ENCODE results near the gene EDNRA.
"Not testable (repeated sequence)": the region's sequence is repeated elsewhere in the genome, so short reads cannot be mapped to it uniquely, and the experiment has no call there.

Gene EDNRA

DNA sequence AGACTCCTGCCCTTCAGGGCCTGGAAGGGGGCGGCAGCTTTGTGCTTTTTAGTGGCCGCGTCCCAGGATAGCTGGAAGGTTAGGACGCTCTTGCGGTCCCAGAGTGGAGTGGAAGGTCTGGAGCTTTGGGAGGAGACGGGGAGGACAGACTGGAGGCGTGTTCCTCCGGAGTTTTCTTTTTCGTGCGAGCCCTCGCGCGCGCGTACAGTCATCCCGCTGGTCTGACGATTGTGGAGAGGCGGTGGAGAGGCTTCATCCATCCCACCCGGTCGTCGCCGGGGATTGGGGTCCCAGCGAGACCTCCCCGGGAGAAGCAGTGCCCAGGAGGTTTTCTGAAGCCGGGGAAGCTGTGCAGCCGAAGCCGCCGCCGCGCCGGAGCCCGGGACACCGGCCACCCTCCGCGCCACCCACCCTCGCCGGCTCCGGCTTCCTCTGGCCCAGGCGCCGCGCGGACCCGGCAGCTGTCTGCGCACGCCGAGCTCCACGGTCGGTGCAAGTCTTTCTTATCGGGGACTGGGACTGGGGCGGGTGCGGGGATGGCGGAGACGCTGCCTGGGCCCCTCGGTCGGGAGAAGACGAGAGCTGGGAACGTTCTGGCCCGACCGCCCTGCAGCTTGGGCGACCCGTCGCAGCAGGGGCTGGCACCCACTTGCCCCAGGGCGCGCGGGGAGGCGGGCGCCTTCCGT is at the start of gene EDNRA:
Gene EDNRA, plus strand, starts transcription at position 207 of the 686 bp plus-strand sequence. CDS start 4,585 bp downstream, outside the sequence.
- peak; percentile 73 for DNase-seq (ENCODE audit: low spot score)

DNA sequence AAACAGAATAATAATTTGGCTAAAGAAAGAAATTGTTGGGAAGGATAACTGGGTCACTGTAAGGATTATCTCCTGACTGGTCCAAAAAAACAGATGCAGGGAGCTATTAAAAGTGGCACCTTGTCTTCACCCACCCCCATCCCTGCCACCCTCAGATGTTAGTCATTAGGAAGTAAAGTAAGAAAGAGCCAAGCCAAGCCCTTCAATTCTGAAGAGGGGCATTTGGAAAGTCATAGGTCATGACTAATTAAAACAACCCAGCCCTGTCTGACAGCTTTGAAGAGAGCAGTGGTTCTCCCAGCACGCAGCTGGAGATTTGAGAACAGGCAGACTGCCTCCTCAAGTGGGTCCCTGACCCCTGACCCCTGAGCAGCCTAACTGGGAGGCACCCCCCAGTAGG is 46.5 kb upstream of the EDNRA start:
- not testable (repeated sequence) for DNase-seq (ENCODE audit: low spot score)

DNA sequence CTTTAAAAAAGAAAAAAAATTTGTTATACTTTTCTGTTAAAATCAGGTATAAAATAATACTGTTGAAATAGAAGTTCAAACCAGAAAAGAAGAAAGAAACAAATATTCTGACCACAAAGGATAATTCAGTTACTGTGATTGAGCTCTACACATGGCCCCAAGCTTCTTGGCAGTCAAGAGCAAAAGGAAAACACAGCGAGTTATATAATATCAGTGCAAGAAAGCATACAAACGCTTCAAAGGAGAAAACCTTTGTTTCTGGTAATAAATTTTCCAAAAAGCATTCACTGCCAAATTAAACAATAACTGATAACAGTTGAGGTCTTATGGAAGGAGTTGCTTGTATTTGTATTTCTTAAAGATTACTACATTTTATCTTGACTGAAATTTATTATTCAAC is 40.5 kb upstream of the EDNRA start:
- no peak for DNase-seq (ENCODE audit: low spot score)

DNA sequence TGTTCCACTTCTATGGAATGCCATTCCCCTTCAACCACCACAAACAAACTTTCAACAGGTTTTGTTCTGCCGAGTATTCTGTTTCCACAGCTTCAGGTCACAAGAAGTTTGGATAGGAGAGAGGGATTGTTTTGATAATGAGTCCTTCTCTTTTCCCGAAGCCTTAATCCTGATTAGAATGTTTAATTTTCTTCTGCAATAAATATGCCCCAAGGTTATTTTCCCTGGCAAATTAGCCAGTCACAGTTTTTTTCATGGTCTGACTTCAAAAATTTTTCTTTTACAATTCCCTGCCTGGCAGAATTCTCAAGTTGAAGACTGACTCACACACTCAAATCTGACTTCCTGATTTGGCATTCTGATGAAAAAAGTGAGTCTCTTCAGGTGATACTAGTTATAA is 33.1 kb upstream of the EDNRA start:
- DNase-seq (ENCODE audit: low spot score), result no peak

DNA sequence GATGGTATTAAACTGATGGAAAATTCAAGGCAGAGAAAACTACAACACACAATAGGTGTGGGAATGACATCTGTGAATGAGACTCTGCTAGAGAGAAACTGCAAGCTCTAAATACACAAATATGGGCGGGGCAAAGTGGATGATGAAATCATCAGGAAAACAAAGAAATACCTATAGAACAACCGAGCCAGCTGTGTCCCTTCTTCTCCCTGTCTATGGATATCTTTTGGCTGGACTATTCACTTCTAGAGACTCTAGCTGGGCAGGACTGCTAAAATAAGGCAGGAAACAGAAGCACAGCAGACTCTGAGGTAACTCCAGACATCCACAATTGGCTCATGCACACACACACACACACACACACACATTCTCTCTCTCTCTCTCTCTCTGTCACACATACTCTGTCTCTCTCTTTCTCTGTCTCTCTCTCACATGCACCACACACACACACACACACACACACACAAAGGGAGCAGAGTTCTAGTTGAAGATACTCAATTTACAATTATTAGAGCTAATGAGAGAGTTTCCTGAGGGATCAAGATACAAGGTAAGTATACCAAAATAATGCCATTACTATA is 27.2 kb upstream of the EDNRA start:
- DNase-seq (ENCODE audit: low spot score), result no peak

DNA sequence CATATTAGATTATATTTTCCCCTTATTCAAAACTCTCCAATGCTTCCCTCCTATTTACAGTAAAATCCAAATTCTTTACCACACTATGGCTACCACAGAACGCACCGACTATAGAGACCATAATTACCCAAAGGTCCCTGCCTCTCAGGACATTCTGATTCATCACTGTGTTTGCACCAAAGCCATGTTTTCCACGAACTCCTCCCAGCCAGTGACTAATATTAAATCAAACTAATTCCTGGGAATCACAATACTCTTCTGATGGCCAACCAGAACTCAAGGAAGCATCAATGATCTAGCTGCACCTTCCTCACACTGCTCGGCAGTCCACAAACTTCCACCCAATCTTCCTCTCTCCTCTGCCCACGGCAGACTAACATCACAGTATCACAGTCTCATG is 24.2 kb upstream of the EDNRA start:
- DNase-seq (ENCODE audit: low spot score), result no peak

DNA sequence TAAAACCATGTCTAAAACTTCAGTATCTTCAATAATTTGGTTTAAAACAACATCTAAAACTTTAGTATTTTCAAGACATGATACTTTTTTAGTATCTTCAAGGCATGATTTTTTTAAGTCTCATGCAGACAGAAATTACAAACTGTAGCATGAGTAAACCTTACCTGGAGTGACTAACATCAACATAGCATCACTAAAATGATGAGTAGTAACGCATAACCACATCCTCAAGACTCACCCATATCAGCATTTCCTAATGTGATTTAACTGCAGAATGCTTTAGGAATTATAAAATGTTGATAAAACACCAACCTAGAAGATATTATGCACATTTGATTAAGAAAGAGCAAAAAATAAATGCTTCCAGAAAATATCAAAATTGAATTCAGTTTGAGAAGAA is 19.7 kb upstream of the EDNRA start:
- DNase-seq (ENCODE audit: low spot score), result no peak

DNA sequence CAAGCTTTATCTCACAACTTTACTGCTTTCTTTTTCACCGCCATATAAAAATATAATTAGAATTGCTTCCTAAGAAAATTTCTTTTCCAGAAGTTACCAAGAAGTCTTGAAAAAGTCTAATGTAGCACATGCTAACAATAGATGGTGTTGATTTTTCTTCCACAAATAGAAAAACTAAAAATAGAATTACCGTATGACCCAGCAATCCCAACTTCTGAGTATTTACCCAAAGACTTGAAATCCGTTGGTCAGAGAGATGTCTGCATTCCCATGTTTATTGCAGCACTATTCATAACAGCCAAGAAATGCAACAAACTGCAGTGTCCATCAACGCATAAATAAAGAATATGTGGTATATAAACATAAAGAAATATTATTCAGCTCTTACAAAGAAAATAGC is 17.8 kb upstream of the EDNRA start:
- DNase-seq (ENCODE audit: low spot score), result peak; percentile 13

DNA sequence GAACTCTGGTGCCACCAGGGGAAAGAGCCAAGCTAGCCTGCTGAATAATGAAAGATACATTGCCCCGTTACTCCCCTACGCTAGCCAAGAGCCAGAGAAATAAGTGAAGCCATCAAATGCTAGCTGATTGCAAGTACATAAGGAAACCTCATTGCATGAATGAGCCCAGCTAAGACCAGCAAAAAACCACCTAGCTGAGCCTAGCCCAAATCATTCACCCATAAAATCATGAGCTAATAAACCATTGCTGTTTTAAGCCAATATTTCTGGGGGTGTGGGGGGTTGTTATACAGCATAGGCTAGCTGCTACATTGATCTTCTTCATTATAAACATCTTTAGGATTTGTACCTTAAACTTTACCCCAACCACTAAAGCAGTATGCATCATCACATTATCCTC is 15.4 kb upstream of the EDNRA start:
- no peak for DNase-seq (ENCODE audit: low spot score)

DNA sequence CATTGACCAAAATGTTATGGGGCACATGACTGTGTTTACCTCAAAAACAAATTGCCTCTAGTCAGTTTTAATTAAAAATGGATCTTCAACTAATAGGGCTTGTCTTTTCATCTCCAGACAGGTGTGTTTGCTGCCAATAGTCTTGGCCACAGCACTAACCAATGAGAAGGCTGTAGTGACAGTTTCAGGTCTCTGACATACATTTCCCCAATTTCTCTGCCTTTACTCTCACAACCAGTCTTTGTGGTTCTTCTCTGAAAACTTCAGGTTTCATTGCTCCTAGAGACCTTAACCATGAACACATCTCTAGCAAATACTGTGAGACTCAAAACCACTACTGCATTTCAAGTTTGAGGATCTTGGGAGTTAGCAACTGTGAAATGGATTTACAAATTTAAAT is 3.5 kb upstream of the EDNRA start:
- no peak for DNase-seq (ENCODE audit: low spot score)

DNA sequence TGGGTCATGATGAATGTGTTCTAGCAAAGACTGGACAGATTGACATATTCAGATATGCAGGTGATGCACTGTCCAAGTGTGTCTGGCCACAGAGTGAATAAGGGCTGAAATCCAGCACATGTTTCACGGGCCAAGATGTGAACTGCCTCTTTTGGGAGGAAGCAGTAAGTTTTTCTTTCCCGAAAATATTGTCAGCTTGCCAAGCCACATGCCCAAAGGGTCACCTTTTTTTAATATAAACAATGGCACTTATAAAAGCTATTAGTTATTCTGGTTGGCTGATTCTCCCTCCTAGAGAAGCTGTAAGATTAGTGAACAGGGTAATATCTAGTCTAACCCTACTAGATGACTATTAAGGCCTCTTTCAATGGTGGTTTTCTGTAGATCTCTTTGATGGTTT is 1.5 kb upstream of the EDNRA start:
- DNase-seq (ENCODE audit: low spot score), result no peak

DNA sequence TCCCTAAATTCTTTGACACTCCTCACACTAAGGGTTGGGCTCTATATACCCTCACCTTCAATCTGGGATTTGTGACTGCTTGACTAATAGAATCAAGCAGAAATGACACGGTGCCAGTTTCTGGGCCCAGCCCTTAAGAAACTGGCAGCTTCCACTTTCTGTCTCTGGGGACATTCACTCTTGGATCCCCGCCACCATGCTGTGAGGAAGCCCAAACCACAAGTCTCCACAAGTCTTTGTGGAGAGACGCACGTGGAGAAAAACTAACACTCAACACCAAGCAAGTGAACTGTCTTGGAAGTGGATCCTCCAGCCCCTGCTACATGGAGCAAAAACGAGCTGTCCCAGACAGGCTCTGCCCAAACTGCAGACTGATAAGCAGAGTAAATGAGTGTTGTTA is 1.1 kb upstream of the EDNRA start:
- DNase-seq (ENCODE audit: low spot score), result peak; percentile 42

DNA sequence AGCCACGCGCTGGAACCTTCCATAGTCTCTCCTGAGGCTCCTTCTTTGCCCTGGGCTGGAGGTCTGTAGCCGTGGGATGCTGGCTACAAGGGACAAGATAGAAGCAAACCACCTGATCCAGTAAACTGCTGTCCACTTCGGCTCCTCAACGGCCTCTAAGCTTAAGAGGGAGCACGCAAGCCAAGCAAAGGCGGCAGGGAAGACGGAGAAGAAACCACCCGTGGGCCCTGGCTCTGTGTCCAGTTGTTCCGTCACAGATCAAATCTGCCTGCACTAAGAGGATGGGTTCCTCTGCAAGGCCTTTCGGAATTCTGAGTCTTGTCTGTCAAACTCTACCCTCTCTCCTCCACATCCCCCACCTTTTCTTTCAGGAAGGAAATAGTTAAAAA is 401 bp upstream of the EDNRA start:
- DNase-seq (ENCODE audit: low spot score), result no peak

DNA sequence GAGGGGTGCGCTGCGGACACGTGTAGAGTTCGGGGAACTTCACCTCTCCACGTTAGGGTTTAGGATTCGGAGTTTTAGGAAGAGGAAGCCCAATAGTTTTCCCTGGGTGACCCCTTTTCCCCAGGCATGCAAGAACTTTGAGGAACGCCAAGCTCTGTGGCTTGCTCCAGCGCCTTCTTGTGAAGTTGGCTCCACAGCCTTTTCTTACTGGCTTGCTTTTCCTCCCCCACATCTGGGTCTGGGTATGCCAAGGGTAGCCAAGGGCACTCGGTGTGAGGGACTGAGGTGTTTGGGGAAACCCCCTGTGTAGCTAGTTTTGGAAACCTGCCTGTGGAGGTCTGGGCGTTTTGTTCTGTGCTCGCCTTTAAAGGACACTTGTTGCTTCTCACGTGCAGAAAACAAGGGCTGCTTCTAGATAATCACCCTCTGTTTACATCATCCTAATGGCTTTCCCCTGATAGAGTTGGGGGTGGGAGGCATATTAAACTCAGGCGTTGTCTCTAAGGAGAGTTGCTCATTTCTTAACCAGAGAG is 746 bp downstream of the EDNRA start:
- DNase-seq (ENCODE audit: low spot score), result peak; percentile 34

DNA sequence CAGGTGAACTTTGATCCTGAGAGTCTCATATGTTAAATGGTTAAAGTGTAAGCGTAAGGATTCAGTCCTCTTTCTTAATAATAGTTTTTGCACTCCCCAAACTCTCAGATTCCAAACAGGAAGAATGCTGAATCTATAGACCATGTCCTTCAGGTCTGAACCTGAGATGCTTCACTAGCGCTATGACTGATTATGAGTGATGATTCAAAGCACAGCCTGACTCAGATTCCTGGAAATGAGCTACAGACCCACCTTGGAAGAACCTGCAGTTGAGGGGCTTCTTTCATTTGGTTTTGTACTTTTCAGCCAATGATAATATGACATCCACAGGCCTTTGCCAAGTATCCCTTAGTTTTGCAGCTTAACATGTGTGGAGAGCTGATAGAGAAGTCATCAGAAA is 1.4 kb downstream of the EDNRA start:
- no peak for DNase-seq (ENCODE audit: low spot score)

DNA sequence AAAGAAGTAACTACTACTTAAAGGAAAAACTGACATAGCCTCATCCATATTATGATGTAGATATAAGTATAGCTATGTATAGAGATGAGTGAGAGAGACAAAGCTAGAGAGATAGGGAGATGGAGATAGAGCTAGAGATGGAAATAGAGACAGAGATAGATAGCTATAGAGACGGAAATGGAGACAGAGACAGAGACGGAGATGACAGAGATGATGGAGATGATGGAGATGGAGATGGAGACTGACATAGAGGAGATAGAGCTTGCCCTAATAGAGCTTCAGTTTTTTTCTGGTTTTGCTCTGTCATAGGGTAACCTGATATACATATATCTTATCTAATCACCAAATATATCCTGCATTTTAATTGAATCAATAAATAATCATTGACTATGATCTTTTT is 4.3 kb downstream of the EDNRA start:
- DNase-seq (ENCODE audit: low spot score), result no peak

DNA sequence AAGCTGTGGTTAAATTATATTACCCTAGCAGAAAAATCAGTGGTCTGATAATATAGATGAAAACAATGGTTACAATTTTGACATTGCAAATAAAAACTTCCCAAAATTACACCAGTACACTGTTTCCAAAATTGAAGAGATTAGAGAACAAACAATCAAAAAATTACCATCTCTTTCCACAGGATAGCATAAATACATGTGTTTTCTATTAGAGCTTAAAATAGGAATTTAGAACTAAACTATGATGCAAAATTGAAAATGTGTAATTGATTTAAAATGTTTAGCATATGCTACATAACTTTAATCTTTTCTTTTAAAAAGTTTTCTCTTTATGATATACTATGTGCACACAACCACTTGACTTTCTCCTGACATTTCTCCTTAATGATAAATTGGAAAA is 6.7 kb downstream of the EDNRA start:
- DNase-seq (ENCODE audit: low spot score), result no peak

DNA sequence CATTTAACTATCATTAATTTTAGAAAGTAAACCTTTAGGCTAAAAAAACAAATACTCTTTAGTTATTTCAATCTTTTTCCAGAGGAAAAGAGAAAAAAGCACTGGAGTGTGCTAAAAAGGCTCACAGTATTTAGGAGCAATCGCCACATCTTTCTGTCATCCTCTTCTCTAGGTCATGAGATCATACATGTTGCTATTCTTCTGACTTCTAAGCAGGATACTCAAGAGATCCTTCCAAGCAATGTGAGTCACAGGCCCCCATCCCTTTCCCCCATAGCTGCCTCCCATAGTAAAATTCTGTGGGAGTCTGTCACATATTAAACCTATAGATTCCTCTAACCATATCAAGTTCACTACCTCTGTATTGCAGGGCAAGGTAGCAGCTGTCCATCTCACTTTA is 7.7 kb downstream of the EDNRA start:
- no peak for DNase-seq (ENCODE audit: low spot score)

DNA sequence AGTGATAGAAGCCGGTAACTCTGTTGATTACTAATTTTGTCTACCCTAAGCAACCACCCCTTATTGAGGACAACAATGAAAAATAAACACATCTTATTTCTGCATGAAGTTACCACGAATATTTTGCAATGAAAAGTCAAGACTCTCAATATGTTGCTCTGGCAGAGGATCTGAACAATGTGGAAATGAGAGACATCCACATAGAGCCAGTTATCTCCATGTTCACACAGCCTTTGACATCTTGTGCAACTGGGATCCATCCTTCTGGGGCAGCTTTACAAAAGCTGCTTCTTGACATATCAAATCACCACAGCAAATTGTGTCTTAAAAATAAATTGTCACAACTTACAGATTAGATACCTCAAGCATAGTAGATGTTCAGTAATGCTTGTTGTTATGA is 10.2 kb downstream of the EDNRA start:
- no peak for DNase-seq (ENCODE audit: low spot score)

DNA sequence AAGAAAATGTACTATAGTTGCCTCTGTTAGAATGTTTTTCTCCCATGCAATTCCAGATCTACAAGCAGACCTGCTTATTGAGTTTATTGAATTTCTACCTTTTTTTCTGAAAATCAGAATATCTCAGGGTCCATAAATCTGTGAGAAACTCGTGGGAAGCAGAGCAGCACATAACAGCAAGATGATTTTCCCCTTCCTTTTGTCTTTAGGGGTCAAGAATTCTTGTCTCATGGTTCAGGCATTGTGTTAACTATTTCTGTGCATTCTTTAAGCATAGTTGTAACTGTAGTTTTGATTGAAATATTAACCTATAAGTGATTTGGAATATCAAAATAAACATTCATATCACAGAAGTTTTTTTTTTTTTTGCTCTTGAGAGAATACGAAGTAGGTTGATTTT is 11.4 kb downstream of the EDNRA start:
- no peak for DNase-seq (ENCODE audit: low spot score)

DNA sequence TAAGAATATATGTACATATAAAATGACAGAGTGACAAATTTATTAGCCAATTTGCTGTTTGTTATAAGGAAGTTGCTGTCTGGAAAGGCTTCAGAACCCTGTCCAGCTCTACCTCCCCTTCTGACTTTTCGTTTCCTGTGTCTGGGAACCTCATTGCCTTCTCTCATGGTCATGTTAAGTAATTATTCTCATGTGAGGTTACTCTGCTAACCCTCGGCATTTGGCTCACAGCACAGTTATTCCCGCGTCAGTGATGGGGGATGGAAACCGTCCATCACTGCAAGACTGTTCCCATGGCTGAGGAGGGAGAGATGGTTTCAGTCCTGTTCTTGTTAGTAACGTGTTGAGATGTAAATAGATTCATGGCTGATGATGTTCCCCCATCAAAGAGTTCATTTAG is 11.9 kb downstream of the EDNRA start:
- peak; percentile 23 for DNase-seq (ENCODE audit: low spot score)

DNA sequence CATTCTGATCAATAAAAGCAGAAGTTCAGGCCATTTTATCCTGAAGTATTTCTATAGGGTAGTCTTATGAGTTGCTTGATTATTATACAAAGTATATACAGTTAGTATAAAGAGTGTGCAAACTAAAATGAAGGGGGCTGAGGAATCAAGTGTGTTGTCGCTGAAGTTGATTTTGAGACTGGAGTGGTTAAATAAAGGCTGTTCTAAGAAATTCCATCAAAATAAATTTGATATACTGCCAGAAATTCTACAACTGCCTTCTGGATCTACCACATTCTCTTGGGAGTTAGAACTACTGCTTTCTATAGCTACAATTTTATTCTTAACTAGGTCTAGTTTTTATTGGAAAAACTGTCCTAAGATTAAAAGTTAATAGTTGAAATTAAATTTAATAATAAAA is 12.4 kb downstream of the EDNRA start:
- DNase-seq (ENCODE audit: low spot score), result no peak

DNA sequence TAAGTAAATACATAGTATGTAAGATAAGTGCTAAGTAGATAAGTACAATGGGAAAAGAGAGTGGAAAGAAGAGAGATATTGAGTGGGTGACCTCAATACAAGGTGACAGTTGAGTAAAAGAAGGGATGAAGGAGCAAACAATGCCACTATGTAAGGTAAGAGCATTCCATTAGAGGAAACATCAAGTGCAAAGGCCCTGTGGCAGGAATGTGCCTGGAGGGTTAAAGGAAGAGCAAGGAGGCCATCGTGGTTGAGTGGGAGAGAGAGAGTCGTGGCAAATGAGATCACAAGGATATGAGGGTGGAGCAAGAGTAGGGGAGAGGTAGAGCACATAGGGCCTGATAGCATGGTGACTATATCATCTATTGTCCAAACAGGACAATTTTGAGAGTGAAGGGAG is 13.4 kb downstream of the EDNRA start:
- no peak for DNase-seq (ENCODE audit: low spot score)

DNA sequence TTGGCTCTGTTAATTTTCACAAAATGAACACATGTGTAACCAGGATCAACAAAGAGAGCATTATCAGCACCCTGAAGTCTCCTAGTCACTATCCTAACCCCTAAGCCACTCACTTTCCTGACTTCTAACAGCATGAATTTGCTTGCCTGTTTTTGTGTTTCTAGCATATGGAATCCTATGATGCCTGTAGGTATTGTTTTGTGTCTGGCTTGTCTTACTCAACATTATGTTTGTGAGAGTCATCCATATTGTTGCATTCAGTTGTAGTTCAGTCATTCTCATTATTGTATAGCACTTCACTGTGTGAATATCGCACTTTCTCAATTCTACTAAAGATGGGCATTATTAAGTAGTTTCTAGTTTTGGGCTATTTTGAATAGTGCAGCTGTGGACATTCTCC is 15.6 kb downstream of the EDNRA start:
- DNase-seq (ENCODE audit: low spot score), result no peak
